PFSK-1 (cell line): ENCODE results near the gene ADGRG2.

Source experiments
- FOXP2 ChIP-seq: optimal IDR thresholded peaks from 2 replicates; pipeline ENCODE3; 2011; ENCODE audit warnings: borderline replicate concordance, control low read depth, inconsistent platforms; ENCODE audit not compliant: insufficient read depth; ENCODE audit errors: extremely low read length, extremely low read depth
- POLR2AphosphoS5 ChIP-seq: IDR thresholded peaks from 2 replicates; pipeline ENCODE4 v1.6.1; 2012; ENCODE audit warnings: low read depth, mild to moderate bottlenecking, control low read depth, low read length, moderate library complexity
- SIN3A ChIP-seq: IDR thresholded peaks from 2 replicates; pipeline ENCODE4 v1.6.1; 2012; ENCODE audit warnings: mild to moderate bottlenecking, low read length, moderate library complexity, borderline replicate concordance; ENCODE audit not compliant: insufficient read depth
- TAF1 ChIP-seq: IDR thresholded peaks from 2 replicates; pipeline ENCODE4 v1.6.1; 2012; ENCODE audit warnings: low read length, control low read depth, borderline replicate concordance; ENCODE audit not compliant: insufficient read depth
- TF ChIP-seq, protein P1 (sequence below), 2 experiments: IDR thresholded peaks; 2 replicates each; pipeline versions ENCODE4 v1.6.1 to v1.8.0; 2011 to 2012; ENCODE audit warnings: low read depth in 2 of 2, low read length in 2 of 2, control low read depth in 1 of 2, inconsistent platforms in 1 of 2, mild to moderate bottlenecking in 1 of 2, moderate library complexity in 1 of 2; ENCODE audit not compliant: insufficient read depth in 1 of 2

DNA sequence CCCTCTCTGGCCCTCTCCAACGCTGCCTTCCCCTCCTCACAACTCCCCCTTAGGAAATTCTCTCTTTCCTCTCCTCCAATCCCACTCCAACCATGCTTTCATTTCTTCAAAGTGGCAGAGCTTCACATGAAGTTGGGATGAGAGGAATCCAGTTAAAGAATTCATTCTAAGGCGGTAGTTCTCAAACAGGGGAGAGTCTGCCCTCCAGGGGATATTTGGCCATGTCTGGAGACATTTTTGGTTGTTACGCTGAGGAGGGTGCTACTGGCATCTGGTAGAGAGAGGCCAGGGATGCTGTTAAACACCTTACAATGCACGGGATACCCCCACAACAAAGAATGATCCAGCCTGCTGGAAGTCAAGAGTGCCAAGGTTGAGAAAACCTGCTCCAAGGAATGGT is 97.9 kb downstream of the ADGRG2 start:
- TF ChIP-seq SIN3A (no peak), TAF1 (no peak), POLR2AphosphoS5 (no peak), FOXP2 (no peak)
- TF ChIP-seq, protein P1, sequence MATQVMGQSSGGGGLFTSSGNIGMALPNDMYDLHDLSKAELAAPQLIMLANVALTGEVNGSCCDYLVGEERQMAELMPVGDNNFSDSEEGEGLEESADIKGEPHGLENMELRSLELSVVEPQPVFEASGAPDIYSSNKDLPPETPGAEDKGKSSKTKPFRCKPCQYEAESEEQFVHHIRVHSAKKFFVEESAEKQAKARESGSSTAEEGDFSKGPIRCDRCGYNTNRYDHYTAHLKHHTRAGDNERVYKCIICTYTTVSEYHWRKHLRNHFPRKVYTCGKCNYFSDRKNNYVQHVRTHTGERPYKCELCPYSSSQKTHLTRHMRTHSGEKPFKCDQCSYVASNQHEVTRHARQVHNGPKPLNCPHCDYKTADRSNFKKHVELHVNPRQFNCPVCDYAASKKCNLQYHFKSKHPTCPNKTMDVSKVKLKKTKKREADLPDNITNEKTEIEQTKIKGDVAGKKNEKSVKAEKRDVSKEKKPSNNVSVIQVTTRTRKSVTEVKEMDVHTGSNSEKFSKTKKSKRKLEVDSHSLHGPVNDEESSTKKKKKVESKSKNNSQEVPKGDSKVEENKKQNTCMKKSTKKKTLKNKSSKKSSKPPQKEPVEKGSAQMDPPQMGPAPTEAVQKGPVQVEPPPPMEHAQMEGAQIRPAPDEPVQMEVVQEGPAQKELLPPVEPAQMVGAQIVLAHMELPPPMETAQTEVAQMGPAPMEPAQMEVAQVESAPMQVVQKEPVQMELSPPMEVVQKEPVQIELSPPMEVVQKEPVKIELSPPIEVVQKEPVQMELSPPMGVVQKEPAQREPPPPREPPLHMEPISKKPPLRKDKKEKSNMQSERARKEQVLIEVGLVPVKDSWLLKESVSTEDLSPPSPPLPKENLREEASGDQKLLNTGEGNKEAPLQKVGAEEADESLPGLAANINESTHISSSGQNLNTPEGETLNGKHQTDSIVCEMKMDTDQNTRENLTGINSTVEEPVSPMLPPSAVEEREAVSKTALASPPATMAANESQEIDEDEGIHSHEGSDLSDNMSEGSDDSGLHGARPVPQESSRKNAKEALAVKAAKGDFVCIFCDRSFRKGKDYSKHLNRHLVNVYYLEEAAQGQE (IDR thresholded peaks at IDR 0.05; ENCODE audit: insufficient read depth in 1 of 2, low read depth in 2 of 2, low read length in 2 of 2) = no peak
